SK-N-SH treated with all-trans-retinoic acid at 6 μM for 48 hours (cell line): Measurements from ENCODE around the gene CNN2.
A peak's percentile ranks its signal among the peaks of the same experiment; 100 is the strongest.

Experiments
- ATAC-seq: fragments of 200-7000 bp; cut with Tn5 transposase; 3 replicates; pipeline ENCODE4 v1.9.1; 2020; ENCODE audit warnings: mild to moderate bottlenecking, moderate library complexity
- CSDC2 ChIP-seq: fragments of 250-450 bp; sonication (Bioruptor Pico); IDR thresholded peaks from 2 replicates; pipeline ENCODE4 v1.5.0; 2020; ENCODE audit warnings: mild to moderate bottlenecking, moderate library complexity
- ESRRG ChIP-seq: fragments of 250-450 bp; sonication (Bioruptor Pico); IDR thresholded peaks from 2 replicates; pipeline ENCODE4 v1.6.1; 2021; ENCODE audit warnings: mild to moderate bottlenecking
- GLIS3 ChIP-seq: fragments of 250-450 bp; sonication (Bioruptor Pico); IDR thresholded peaks from 2 replicates; pipeline ENCODE4 v1.5.0; 2020; ENCODE audit warnings: mild to moderate bottlenecking, moderate library complexity
- ISL1 ChIP-seq: fragments of 250-450 bp; sonication (Bioruptor Pico); IDR thresholded peaks from 2 replicates; pipeline ENCODE4 v2.1.2; 2022; ENCODE audit warnings: mild to moderate bottlenecking, moderate library complexity
- PATZ1 ChIP-seq: fragments of 250-450 bp; sonication (Bioruptor Pico); IDR thresholded peaks from 2 replicates; pipeline ENCODE4 v1.8.0; 2020; ENCODE audit warnings: mild to moderate bottlenecking, moderate library complexity, borderline replicate concordance
- POU6F1 ChIP-seq: fragments of 250-450 bp; sonication (Bioruptor Pico); IDR thresholded peaks from 2 replicates; pipeline ENCODE4 v1.8.0; 2021; ENCODE audit warnings: low read depth, mild to moderate bottlenecking, moderate library complexity, borderline replicate concordance
- PPARA ChIP-seq: fragments of 250-450 bp; sonication (Bioruptor Pico); IDR thresholded peaks from 2 replicates; pipeline ENCODE4 v1.5.0; 2020; ENCODE audit warnings: mild to moderate bottlenecking, borderline replicate concordance
- TCF4 ChIP-seq: fragments of 250-450 bp; sonication (Bioruptor Pico); IDR thresholded peaks from 2 replicates; pipeline ENCODE4 v1.8.0; 2021; ENCODE audit warnings: mild to moderate bottlenecking, moderate library complexity, borderline replicate concordance
- TOX ChIP-seq: fragments of 250-450 bp; sonication (Bioruptor Pico); IDR thresholded peaks from 2 replicates; pipeline ENCODE4 v1.8.0; 2021; ENCODE audit warnings: mild to moderate bottlenecking, moderate library complexity, borderline replicate concordance
- TSHZ2 ChIP-seq: fragments of 250-450 bp; sonication (Bioruptor Pico); IDR thresholded peaks from 2 replicates; pipeline ENCODE4 v1.5.0; 2020; ENCODE audit warnings: mild to moderate bottlenecking, moderate library complexity
- ZFP3 ChIP-seq: fragments of 250-450 bp; sonication (Bioruptor Pico); IDR thresholded peaks from 2 replicates; pipeline ENCODE4 v1.5.0; 2020; ENCODE audit warnings: mild to moderate bottlenecking, moderate library complexity
- ZNF565 ChIP-seq: fragments of 450-650 bp; formaldehyde crosslinking; conservative IDR thresholded peaks from 2 replicates; pipeline ENCODE4 v1.5.0; 2020; ENCODE audit warnings: low read depth, mild to moderate bottlenecking, moderate library complexity
- ZNF70 ChIP-seq: fragments of 450-650 bp; formaldehyde crosslinking; IDR thresholded peaks from 2 replicates; pipeline ENCODE4 v1.5.0; 2020; ENCODE audit warnings: mild to moderate bottlenecking, moderate library complexity
- ZNF8 ChIP-seq: fragments of 450-650 bp; formaldehyde crosslinking; IDR thresholded peaks from 2 replicates; pipeline ENCODE4 v1.5.0; 2020; ENCODE audit warnings: mild to moderate bottlenecking, moderate library complexity

CNN2 gene

GRCh38 chr19:1007399-1008251 is 18.8 kb upstream of the CNN2 start:
- TF ChIP-seq PATZ1 = no peak
- TF ChIP-seq POU6F1 (CRISPR knock-in tag) = no peak
- TF ChIP-seq ESRRG = no peak
- no peak for TF ChIP-seq TCF4 (CRISPR knock-in tag)
- no peak for TF ChIP-seq GLIS3 (CRISPR knock-in tag)
- TF ChIP-seq ISL1 (CRISPR knock-in tag) = no peak
- no peak for TF ChIP-seq ZNF70 (CRISPR knock-in tag)
- TF ChIP-seq TOX (CRISPR knock-in tag) = no peak
- TF ChIP-seq PPARA (CRISPR knock-in tag) = no peak
- TF ChIP-seq TSHZ2 = no peak
- no peak for TF ChIP-seq CSDC2 (CRISPR knock-in tag)
- TF ChIP-seq ZNF8 (CRISPR knock-in tag) = no peak
- ATAC-seq = no peak

- no peak for ATAC-seq
Measured at GRCh38 chr19:1008268-1009040, 18.0 kb upstream of the CNN2 start.

GRCh38 chr19:1009041-1009980 is 17.1 kb upstream of the CNN2 start:
- no peak for TF ChIP-seq ZNF565 (CRISPR knock-in tag)
- no peak for TF ChIP-seq ISL1 (CRISPR knock-in tag)
- no peak for TF ChIP-seq ESRRG
- no peak for TF ChIP-seq TSHZ2
- ATAC-seq = no peak

More at GRCh38 chr19:1008268-1009040, 18.0 kb upstream of the CNN2 start:
- TF ChIP-seq ZFP3 (CRISPR knock-in tag) (peak; percentile 98), ZNF70 (CRISPR knock-in tag) (no peak)
